LNCAP (cell line): Measurements from ENCODE around the gene MBNL2.

ENCODE experiments used
- TF ChIP-seq, protein P1 (sequence below): fragments of 450-650 bp; IDR thresholded peaks from 2 replicates; pipeline ENCODE4 v1.5.1; 2017; ENCODE audit warnings: mild to moderate bottlenecking

The MBNL2 gene

DNA sequence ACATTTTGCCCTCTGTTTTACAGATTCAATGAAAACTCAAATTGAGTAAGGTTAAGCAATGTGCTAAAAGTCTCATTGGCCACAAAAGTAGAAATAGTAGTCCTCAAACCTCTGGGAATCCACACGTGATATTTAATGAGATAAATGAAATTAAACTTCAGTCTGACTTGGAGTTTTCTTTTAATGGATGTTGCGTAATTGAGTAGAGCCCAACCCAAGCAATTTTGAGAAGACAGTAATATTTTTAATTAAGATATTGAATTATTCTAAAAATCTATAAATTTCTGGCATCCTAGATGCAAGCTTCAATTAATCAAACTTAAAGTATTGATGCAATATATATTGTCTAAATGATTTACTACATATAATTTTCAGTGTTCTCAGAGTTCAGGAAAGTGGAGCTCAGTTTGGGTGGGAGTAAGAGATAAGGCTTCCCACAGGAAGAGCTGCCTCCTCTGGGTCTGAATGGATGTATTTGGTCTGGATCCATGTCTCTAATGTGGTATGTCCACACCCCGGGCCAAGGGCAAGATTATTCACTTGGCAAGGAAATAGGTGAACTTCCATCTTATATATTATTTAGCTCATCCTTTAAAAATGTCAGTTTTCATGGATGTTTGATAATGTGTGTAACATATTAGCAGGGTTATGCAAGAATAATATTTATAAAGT lies 6.9 kb downstream of the MBNL2 start:
- TF ChIP-seq, protein P1, sequence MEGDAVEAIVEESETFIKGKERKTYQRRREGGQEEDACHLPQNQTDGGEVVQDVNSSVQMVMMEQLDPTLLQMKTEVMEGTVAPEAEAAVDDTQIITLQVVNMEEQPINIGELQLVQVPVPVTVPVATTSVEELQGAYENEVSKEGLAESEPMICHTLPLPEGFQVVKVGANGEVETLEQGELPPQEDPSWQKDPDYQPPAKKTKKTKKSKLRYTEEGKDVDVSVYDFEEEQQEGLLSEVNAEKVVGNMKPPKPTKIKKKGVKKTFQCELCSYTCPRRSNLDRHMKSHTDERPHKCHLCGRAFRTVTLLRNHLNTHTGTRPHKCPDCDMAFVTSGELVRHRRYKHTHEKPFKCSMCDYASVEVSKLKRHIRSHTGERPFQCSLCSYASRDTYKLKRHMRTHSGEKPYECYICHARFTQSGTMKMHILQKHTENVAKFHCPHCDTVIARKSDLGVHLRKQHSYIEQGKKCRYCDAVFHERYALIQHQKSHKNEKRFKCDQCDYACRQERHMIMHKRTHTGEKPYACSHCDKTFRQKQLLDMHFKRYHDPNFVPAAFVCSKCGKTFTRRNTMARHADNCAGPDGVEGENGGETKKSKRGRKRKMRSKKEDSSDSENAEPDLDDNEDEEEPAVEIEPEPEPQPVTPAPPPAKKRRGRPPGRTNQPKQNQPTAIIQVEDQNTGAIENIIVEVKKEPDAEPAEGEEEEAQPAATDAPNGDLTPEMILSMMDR, result no peak

GRCh38 chr13:97229699-97230098 lies 7.6 kb downstream of the MBNL2 start:
- TF ChIP-seq, protein P1, result no peak

- TF ChIP-seq, protein P1, result no peak
Measured at GRCh38 chr13:97231118-97231828, 9.1 kb downstream of the MBNL2 start.

GRCh38 chr13:97231829-97232196 lies 9.7 kb downstream of the MBNL2 start:
- TF ChIP-seq, protein P1, result no peak

- TF ChIP-seq, protein P1, result no peak
Measured at GRCh38 chr13:97233499-97233898, 11.4 kb downstream of the MBNL2 start.

GRCh38 chr13:97234236-97234635 lies 12.1 kb downstream of the MBNL2 start:
- TF ChIP-seq, protein P1, result no peak

- TF ChIP-seq, protein P1, result no peak
Measured at GRCh38 chr13:97234742-97235141, 12.6 kb downstream of the MBNL2 start.
